ENCODE measurements around the gene TXLNB. TPM values are rescaled to one million over a fixed set of nuclear protein-coding genes. Genes with fewer than 3 reads are reported as not detected.

Gene TXLNB
- total RNA-seq, 1 experiment from 2014 or later: 0.22 TPM

DNA sequence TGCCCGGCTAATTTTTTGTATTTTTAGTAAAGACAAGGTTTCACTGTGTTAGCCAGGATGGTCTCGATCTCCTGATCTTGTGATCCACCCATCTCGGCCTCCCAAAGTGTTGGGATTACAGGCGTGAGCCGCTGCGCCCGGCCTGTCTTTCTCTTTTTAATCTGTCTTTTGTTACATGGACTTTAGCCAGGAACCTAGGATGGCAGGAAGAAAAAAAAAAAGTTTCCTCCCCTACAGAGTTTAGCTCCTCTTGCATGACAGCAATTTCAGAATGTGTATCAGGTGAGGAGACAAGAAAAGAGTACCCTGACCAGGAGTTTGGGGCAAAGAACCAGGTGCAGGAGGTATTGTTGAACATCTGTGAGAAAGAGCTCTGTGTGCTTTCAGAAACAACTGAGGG lies 21.4 kb upstream of the TXLNB start:
- no peak for ATAC-seq

GRCh38 chr6:139311831-139312230 lies 20.0 kb upstream of the TXLNB start:
- DNase-seq (no peak), ATAC-seq (no peak)
- no peak overlapping the region for H2AFZ ChIP-seq (ENCODE audit: low read length)
- no peaks in the 10 kb centered on the region for H3K79me2 ChIP-seq (ENCODE audit: low read length)
- TF ChIP-seq EZH2phosphoT487 (IDR thresholded peaks at IDR 0.05; ENCODE audit: borderline replicate concordance, low read length) (no peak), EZH2 (IDR thresholded peaks at IDR 0.05; ENCODE audit: low read length, unreplicated experiment) (no peak)
- TF ChIP-seq, protein P1, sequence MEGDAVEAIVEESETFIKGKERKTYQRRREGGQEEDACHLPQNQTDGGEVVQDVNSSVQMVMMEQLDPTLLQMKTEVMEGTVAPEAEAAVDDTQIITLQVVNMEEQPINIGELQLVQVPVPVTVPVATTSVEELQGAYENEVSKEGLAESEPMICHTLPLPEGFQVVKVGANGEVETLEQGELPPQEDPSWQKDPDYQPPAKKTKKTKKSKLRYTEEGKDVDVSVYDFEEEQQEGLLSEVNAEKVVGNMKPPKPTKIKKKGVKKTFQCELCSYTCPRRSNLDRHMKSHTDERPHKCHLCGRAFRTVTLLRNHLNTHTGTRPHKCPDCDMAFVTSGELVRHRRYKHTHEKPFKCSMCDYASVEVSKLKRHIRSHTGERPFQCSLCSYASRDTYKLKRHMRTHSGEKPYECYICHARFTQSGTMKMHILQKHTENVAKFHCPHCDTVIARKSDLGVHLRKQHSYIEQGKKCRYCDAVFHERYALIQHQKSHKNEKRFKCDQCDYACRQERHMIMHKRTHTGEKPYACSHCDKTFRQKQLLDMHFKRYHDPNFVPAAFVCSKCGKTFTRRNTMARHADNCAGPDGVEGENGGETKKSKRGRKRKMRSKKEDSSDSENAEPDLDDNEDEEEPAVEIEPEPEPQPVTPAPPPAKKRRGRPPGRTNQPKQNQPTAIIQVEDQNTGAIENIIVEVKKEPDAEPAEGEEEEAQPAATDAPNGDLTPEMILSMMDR (conservative IDR thresholded peaks at IDR 0.05; ENCODE audit: low read depth, low read length): no peak
- H3F3A ChIP-seq (ENCODE audit: low read length, unreplicated experiment): no peaks in the 10 kb centered on the region
- H3K27ac ChIP-seq (ENCODE audit: low read length): no peak overlapping the region
- POLR2A ChIA-PET (ENCODE audit: unreplicated experiment): no interaction called here
- BruUV-seq (replicated peaks): no TSS peak
- H3K27me3 ChIP-seq (ENCODE audit: low read length): no peaks in the 10 kb centered on the region
- H3K4me2 ChIP-seq (ENCODE audit: low read length): no peak overlapping the region
- peaks cover 16% of the 10 kb centered on the region for H3K4me1 ChIP-seq (ENCODE audit: insufficient read depth, low read length)
- no peaks in the 10 kb centered on the region for H3K36me3 ChIP-seq (ENCODE audit: low read depth, low read length)
- no peak overlapping the region for H3K4me3 ChIP-seq (ENCODE audit: low read length)
- intact Hi-C loops (cut with micrococcal nuclease): no loop called here
- H3K9me3 ChIP-seq (ENCODE audit: low read length): no peaks in the 10 kb centered on the region
- no peak overlapping the region for H3K9ac ChIP-seq (ENCODE audit: low read length)
- CTCF ChIA-PET: no interaction called here
- no peaks in the 10 kb centered on the region for H4K20me1 ChIP-seq (ENCODE audit: low read length)
- H3K9me2 ChIP-seq (replicated peaks; ENCODE audit: low read length): no peaks in the 10 kb centered on the region

More for the DNA sequence above, 21.4 kb upstream of the TXLNB start:
- H4K20me1 ChIP-seq (ENCODE audit: low read length): no peaks in the 10 kb centered on the region
- no peak for DNase-seq
- no peaks in the 10 kb centered on the region for H3F3A ChIP-seq (ENCODE audit: low read length, unreplicated experiment)
- no peak overlapping the region for H2AFZ ChIP-seq (ENCODE audit: low read length)
- H3K4me1 ChIP-seq (ENCODE audit: insufficient read depth, low read length): peaks cover 12% of the 10 kb centered on the region
- no peaks in the 10 kb centered on the region for H3K27me3 ChIP-seq (ENCODE audit: low read length)
- no peak overlapping the region for H3K27ac ChIP-seq (ENCODE audit: low read length)
- no peaks in the 10 kb centered on the region for H3K9me2 ChIP-seq (replicated peaks; ENCODE audit: low read length)
- no peak overlapping the region for H3K4me2 ChIP-seq (ENCODE audit: low read length)
- H3K4me3 ChIP-seq (ENCODE audit: low read length): no peak overlapping the region
- H3K9me3 ChIP-seq (ENCODE audit: low read length): no peaks in the 10 kb centered on the region
- ChIA-PET CTCF (interaction anchor here (0.6 kb wide), 1 partner anchor 10 kb away, joined by 3 read pairs; no protein-coding TSS in a partner anchor), POLR2A (ENCODE audit: unreplicated experiment) (no interaction called here)
- TF ChIP-seq EZH2phosphoT487 (IDR thresholded peaks at IDR 0.05; ENCODE audit: borderline replicate concordance, low read length) (no peak), EZH2 (IDR thresholded peaks at IDR 0.05; ENCODE audit: low read length, unreplicated experiment) (no peak)
- TF ChIP-seq, protein P1 (conservative IDR thresholded peaks at IDR 0.05; ENCODE audit: low read depth, low read length): no peak
- no peak overlapping the region for H3K9ac ChIP-seq (ENCODE audit: low read length)
- no TSS peak for BruUV-seq (replicated peaks)
- no peaks in the 10 kb centered on the region for H3K36me3 ChIP-seq (ENCODE audit: low read depth, low read length)
- no peaks in the 10 kb centered on the region for H3K79me2 ChIP-seq (ENCODE audit: low read length)
- intact Hi-C loops (cut with micrococcal nuclease): no loop called here

- BruUV-seq (replicated peaks): no TSS peak
- Histone ChIP-seq H4K20me1 (ENCODE audit: low read length) (no peaks in the 10 kb centered on the region), H3K4me2 (ENCODE audit: low read length) (peak overlapping the region; percentile 41), H3K79me2 (ENCODE audit: low read length) (no peaks in the 10 kb centered on the region), H3K27ac (ENCODE audit: low read length) (peak overlapping the region; percentile 50), H3K9me2 (replicated peaks; ENCODE audit: low read length) (no peaks in the 10 kb centered on the region), H3K4me3 (ENCODE audit: low read length) (no peak overlapping the region), H3K4me1 (ENCODE audit: insufficient read depth, low read length) (peaks cover 16% of the 10 kb centered on the region), H3F3A (ENCODE audit: low read length, unreplicated experiment) (no peaks in the 10 kb centered on the region), H3K9ac (ENCODE audit: low read length) (no peak overlapping the region), H3K27me3 (ENCODE audit: low read length) (no peaks in the 10 kb centered on the region), H2AFZ (ENCODE audit: low read length) (no peak overlapping the region), H3K36me3 (ENCODE audit: low read depth, low read length) (no peaks in the 10 kb centered on the region), H3K9me3 (ENCODE audit: low read length) (no peaks in the 10 kb centered on the region)
- DNase-seq (peak; percentile 46), ATAC-seq (peak; percentile 64; the same call in 1 of the 2 replicates)
- intact Hi-C loops (cut with micrococcal nuclease): loop anchor here (5.0 kb wide), 1 partner anchor 77 kb away; no protein-coding TSS in a partner anchor
- TF ChIP-seq, protein P1 (conservative IDR thresholded peaks at IDR 0.05; ENCODE audit: low read depth, low read length): no peak
- TF ChIP-seq EZH2 (IDR thresholded peaks at IDR 0.05; ENCODE audit: low read length, unreplicated experiment): no peak
- no peak for TF ChIP-seq EZH2phosphoT487 (IDR thresholded peaks at IDR 0.05; ENCODE audit: borderline replicate concordance, low read length)
- POLR2A ChIA-PET (ENCODE audit: unreplicated experiment): no interaction called here
- CTCF ChIA-PET: no interaction called here
These were observed 17.3 kb upstream of the TXLNB start for GRCh38 chr6:139308936-139309603.

Measured in PC-3 (cell line).